Lower lobe of right lung (tissue), 2 donors: ENCODE results near the gene HIBCH. TPM values are rescaled to one million over a fixed set of nuclear protein-coding genes. Genes with fewer than 3 reads are reported as not detected.

Experiments
- ATAC-seq, 2 donors: fragments of 200-7000 bp; cut with Tn5 transposase; one replicate each; pipeline ENCODE4 v1.9.1; 2020 to 2022; ENCODE audit warnings: mild to moderate bottlenecking in 2 of 2, moderate library complexity in 2 of 2
- DNase-seq: peaks from one replicate; pipeline ENCODE4 v3.0.0-alpha.2; 2020
- H3K27ac ChIP-seq: fragments of 200-600 bp; one replicate; pipeline ENCODE4 v1.8.0; 2022
- H3K27me3 ChIP-seq: fragments of 200-600 bp; one replicate; pipeline ENCODE4 v1.8.0; 2022; ENCODE audit warnings: low read depth
- H3K36me3 ChIP-seq: fragments of 200-600 bp; one replicate; pipeline ENCODE4 v1.8.0; 2022; ENCODE audit warnings: mild to moderate bottlenecking
- H3K4me1 ChIP-seq: fragments of 200-600 bp; one replicate; pipeline ENCODE4 v1.8.0; 2022
- H3K4me3 ChIP-seq: fragments of 200-600 bp; one replicate; pipeline ENCODE4 v1.8.0; 2022; ENCODE audit warnings: mild to moderate bottlenecking
- H3K9me3 ChIP-seq: fragments of 200-600 bp; one replicate; pipeline ENCODE4 v1.8.0; 2022
- intact Hi-C: fragments of 100-400 bp; cut with DNase I; formaldehyde crosslinking; loops from one replicate; pipeline ENCODE4 v1.11.0; 2022
- total RNA-seq: library from RNA; stranded (reverse); fragmentation: NEBNext Ultra II Directional; extraction: Animal tissue kit (Norgen Biotek cat#: 25700); gene quantifications from one replicate; pipeline ENCODE4 v1.2.1, GENCODE V29; 2021
- TF ChIP-seq, protein P1 (sequence below): fragments of 200-600 bp; IDR thresholded peaks from one replicate; pipeline ENCODE4 v1.8.0; 2022; ENCODE audit warnings: antibody characterized with exemption, mild to moderate bottlenecking
- donor health status: DM: no; HTN: yes; CAD: no; lungs with severe emphysema.

The HIBCH gene
- total RNA-seq, 1 donor from 2014 or later = 24.3 TPM

DNA sequence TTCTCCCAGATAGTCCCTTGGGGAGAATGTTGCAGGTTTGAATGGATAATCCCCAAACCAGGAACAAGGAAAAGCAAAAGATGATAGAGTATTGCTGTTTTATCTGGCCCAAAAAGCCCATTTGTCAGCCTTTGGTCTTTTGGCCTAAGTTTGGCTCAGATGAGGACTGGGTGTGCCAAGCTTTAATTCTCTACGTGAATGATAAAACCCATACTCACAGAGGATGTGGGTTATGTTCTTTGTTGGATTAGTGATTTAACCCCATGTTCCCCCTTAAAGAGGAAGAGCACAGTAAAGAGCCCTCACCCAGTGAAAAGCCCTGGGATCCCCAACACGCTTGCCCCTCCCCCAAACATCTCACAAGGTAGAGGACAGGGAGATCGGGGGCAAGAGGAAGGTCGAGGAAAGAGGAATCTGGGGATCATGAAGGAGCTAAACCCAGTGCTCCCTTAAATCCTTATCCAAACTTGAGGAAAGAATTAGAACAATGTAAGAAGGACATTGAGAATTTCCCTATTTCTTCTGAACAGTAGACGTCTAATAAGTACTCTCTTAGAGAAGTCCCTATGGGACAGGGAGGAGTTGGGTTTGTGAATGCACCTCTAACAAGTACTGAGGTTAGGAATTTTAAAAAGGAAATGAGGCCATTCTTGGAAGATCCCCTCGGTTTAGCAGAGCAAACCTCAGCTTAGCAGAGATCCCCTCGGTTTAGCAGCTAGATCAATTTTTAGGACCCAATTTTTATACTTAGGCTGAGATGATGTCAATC lies 105.0 kb downstream of the HIBCH start:
- Histone ChIP-seq H3K27ac (no peak overlapping the region), H3K4me1 (no peaks in the 10 kb centered on the region), H3K27me3 (no peaks in the 10 kb centered on the region), H3K9me3 (no peaks in the 10 kb centered on the region), H3K4me3 (no peak overlapping the region), H3K36me3 (peaks cover 16% of the 10 kb centered on the region)
- TF ChIP-seq, protein P1, sequence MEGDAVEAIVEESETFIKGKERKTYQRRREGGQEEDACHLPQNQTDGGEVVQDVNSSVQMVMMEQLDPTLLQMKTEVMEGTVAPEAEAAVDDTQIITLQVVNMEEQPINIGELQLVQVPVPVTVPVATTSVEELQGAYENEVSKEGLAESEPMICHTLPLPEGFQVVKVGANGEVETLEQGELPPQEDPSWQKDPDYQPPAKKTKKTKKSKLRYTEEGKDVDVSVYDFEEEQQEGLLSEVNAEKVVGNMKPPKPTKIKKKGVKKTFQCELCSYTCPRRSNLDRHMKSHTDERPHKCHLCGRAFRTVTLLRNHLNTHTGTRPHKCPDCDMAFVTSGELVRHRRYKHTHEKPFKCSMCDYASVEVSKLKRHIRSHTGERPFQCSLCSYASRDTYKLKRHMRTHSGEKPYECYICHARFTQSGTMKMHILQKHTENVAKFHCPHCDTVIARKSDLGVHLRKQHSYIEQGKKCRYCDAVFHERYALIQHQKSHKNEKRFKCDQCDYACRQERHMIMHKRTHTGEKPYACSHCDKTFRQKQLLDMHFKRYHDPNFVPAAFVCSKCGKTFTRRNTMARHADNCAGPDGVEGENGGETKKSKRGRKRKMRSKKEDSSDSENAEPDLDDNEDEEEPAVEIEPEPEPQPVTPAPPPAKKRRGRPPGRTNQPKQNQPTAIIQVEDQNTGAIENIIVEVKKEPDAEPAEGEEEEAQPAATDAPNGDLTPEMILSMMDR = no peak
- DNase-seq (no peak), ATAC-seq (no peak)
- intact Hi-C loops = no loop called here

DNA sequence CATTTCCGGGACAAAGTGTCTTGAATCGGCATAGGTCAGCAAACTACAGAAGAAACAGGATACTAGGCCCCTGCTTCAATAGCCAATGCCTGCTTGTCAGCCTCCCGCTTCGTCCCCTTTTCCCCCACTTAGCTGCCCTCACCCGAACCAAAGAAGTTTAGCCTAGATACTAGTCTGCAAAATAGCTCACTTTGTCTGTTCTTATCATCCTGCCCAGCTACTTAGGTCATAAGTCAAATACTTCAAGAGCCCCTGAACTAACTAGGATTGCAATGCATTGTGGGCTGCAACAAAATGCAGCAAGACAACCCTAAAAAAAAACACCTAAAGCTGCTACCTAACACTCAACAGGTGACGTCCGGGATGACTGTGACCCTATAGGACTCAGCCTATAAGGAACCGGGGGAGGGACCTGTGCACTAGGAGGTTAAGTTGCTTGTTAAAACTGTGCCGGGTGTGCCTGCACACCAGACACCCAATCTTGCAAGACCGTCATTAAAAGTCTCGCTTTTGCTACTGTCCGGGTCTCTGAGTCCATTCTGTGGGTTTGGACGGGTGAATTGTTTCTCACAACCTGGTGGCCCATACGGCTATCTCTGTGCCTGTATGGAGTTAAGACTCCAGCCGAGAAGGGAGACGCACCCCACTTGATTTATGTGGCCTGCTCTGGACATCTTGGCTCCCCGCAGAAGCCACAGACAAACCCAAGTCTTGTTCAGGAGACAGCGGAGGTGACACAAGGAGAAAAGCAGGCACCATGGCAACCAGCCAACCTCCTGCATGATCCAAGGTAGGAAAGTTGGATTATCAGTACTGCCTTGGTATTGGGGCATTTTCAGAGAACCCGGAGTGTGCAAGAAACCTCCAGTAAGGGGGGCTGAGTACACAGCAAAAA lies 105.9 kb downstream of the HIBCH start:
- Histone ChIP-seq H3K9me3 (no peaks in the 10 kb centered on the region), H3K27me3 (no peaks in the 10 kb centered on the region), H3K4me1 (no peaks in the 10 kb centered on the region), H3K36me3 (peaks cover 10% of the 10 kb centered on the region), H3K27ac (no peak overlapping the region), H3K4me3 (no peak overlapping the region)
- ATAC-seq (peak in 1 of 2 donors; percentile 39), DNase-seq (no peak)
- TF ChIP-seq, protein P1 = no peak
- intact Hi-C loops = no loop called here

DNA sequence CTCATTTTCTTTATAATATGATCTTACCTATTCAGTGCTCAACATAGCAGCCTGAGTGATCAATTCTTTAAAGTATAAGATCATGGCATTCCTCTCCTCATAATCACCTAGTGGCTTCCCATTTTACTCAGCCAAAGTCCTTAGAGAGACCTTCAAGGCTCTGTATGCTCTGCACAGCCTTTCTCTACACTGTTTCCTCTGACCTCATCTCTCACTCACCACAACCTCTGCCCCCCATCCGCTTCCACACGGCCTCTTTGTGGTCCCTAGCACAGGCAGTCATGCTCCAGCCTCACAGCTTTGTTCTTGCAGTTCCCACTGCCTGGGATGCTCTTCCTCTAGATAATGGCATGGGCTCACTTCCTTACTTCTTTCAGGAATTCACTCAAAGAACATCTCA lies 109.2 kb downstream of the HIBCH start:
- no peak for DNase-seq
- no peaks in the 10 kb centered on the region for H3K9me3 ChIP-seq
- H3K27ac ChIP-seq = no peak overlapping the region
- no peak overlapping the region for H3K4me3 ChIP-seq
- H3K4me1 ChIP-seq = no peaks in the 10 kb centered on the region
- peaks cover 10% of the 10 kb centered on the region for H3K36me3 ChIP-seq
- TF ChIP-seq, protein P1 = no peak
- ATAC-seq = no peak
- no peaks in the 10 kb centered on the region for H3K27me3 ChIP-seq
- intact Hi-C loops = no loop called here

DNA sequence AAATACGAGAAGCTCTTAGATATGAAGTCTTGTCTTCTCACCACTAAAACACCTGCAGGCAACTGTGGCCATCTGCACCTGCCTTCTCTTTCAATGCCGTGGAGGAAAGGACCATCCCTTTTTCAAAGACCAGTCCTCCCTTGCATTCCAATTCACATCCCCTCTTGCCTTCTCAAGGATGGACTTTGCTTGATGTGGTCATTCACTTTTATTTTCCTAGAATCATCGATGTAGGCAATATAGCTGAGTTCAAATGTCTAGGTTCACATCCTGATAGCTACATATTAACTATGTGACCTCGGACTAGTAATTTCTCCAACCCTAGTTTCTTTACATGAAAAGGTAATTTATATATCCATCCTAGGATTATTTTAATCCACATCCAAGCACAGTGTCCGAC lies 110.1 kb downstream of the HIBCH start:
- TF ChIP-seq, protein P1 = no peak
- no peaks in the 10 kb centered on the region for H3K9me3 ChIP-seq
- DNase-seq (no peak), ATAC-seq (no peak)
- H3K36me3 ChIP-seq = peaks cover 14% of the 10 kb centered on the region
- no peak overlapping the region for H3K27ac ChIP-seq
- no peaks in the 10 kb centered on the region for H3K4me1 ChIP-seq
- intact Hi-C loops = no loop called here
- H3K4me3 ChIP-seq = no peak overlapping the region
- H3K27me3 ChIP-seq = no peaks in the 10 kb centered on the region

DNA sequence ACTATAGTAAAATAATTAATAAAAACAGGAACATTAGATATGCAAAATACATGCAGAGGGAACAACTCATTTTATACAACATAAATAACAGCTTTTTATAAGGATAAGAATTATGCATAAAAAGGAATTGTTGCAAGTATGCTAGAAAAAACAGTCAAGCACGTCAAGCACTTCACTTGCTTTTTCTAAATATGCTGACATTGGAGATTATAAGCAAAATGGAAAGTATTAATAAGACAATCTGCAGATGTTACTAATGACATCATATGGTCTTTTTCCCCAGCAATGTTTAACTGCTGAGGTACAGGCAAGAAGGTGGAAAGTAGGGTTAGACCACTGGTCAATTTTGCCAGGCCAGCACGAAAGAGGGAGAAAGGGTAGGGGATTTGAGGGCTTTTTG lies 111.7 kb downstream of the HIBCH start:
- intact Hi-C loops = no loop called here
- Histone ChIP-seq H3K36me3 (peaks cover 21% of the 10 kb centered on the region), H3K27me3 (no peaks in the 10 kb centered on the region), H3K27ac (no peak overlapping the region), H3K4me3 (no peak overlapping the region), H3K4me1 (no peaks in the 10 kb centered on the region), H3K9me3 (no peaks in the 10 kb centered on the region)
- TF ChIP-seq, protein P1 = no peak
- ATAC-seq (no peak), DNase-seq (no peak)
